Skin of body (tissue), 2 donors: ENCODE results near the gene DNAJA2. TPM values are rescaled to one million over a fixed set of nuclear protein-coding genes. Genes with fewer than 3 reads are reported as not detected.
A peak's percentile ranks its signal among the peaks of the same experiment; 100 is the strongest.
"Not testable (repeated sequence)": the region's sequence is repeated elsewhere in the genome, so short reads cannot be mapped to it uniquely, and the experiment has no call there.

Experiments
- DNase-seq: peaks from one replicate; lab custom pipeline; 2025; lab: John Stamatoyannopoulos, UW
- total RNA-seq: library from RNA; depleted of rRNA; stranded (reverse); fragments of >200 nt; gene quantifications from one replicate; pipeline ENCODE4 v1.2.3, GENCODE V29; 2014

DNAJA2 gene
- 49.7 TPM for total RNA-seq

DNA sequence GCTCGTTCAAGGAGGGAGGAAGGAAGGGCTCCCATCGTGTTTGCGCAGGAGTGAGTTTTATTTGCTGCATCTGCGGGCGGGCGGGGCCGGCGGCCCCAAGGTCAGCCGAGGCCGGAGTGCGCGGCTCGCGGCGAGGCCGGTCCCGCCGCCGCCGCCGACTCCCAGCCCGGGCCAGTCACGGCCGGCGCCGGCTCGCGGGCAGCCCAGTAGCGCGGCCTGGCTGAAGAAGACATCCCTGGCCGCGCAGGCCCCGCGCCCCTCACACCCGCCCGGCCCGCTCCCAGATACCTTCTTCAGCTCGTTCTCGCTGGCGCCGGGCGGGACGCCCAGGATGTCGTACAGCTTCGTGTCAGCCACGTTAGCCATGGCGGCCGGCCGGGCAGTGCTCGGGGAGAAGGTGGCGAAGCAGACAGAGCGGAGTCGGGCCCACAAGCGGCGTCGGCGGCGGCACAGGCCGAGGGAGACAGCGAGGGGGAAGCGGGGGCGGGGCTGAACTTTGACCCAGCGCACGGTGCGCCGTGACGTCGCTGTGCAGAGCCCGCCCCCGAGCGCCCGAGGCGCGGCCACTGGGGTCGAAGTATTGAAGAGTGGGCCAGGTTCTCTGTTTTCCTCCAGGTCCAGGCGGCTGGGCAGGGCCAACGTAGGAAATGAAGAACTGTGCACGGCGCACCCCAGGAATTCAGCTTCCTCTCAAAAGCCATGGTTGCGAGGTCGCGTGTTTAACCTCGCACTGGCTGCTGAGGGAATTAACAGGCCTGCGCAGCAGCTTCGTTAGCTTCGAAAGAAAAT lies at the start of gene DNAJA2:
Gene DNAJA2 (minus strand): TSS at position 468 of the 789 bp plus-strand sequence. CDS start 102 bp downstream, at position 366.
- peak; percentile 93 for DNase-seq

DNA sequence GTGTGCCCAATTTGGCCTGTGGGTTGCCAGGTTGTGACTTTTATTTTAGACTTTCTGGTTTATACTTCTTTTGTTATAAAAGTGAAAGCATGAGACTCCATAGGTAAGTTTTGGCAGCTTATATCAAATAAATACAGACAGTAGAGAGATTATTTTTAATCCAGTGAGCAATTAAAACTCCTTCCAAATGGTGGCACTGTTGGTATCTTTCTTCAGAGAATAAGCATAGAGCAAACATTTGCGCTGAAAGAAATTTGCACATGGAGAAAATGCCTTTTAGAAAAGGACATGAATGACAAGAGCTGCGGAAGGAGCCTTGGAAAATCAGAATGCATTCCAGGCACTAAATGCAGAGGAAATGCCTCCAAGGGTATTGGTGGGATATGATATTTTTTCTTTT lies 46.1 kb upstream of the DNAJA2 start:
- no peak for DNase-seq

DNA sequence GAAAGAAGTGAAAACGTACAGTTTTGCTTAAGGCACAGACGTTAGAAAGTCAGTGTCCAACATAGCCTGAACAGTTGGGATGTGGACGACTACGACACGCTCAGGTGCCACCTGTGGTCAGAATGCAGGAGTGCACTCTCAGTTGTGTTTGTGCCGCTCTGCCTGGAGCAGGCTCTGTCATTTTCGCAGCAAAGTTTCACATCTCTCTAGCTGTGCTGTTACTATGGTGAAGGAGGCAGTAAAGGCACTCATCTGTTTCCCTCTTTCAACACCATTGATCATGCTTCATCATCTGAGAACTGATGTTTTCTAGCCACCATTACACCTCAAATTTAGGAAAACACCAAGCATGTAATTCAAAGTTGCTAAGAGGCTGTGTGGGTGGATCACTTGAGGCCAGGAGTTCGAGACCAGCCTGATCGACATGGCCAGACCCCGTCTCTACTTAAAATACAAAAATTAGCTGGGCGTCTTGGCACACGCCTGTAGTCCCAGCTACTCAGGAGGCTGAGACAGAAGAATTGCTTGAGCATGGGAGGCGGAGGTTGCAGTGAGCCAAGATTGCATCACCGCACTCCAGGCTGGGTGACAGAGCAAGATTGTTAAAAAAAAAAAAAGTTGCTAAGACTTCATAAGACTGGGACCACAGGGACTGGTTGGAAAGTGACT lies 44.9 kb upstream of the DNAJA2 start:
- DNase-seq: no peak

DNA sequence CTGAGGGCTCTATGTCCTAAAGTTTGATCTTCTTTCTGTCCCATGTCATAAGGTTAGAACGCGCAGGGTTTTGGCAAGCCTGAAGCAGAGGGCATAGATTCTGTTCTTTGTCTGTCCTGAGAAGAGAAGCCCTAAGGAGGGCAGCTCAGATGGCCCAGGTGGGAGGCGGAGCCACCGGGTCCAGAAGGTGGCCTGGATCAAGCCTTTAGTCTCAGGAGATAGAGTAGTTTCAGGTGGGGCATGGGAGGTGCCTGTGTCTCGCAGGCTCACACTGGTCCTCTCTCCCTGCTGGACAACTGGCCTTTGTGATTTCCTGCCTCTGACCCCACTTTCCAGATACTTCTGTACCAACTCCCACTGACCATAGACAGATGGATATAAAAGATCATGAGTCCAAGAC lies 44.2 kb upstream of the DNAJA2 start:
- no peak for DNase-seq

DNA sequence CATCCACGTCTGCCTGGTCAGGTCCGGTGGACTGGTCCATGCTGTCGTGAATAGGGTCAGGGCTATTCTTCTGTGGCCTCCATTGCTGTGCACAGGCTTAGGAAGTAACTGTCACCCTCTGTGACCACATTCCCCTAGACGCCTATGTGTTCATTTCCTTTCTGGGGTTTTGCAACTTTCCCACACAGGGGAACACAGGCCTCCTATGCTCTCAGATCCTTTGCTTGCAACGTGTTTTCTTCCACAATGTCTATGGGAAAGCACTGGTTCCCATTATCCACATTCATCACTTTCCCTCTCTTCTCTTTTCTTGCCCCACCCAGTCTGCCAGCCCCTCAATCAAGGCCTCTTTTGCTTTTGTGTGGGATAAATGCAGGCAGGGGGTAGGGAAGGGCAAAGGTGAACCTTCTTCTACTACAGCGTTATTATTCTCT lies 43.2 kb upstream of the DNAJA2 start:
- no peak for DNase-seq

DNA sequence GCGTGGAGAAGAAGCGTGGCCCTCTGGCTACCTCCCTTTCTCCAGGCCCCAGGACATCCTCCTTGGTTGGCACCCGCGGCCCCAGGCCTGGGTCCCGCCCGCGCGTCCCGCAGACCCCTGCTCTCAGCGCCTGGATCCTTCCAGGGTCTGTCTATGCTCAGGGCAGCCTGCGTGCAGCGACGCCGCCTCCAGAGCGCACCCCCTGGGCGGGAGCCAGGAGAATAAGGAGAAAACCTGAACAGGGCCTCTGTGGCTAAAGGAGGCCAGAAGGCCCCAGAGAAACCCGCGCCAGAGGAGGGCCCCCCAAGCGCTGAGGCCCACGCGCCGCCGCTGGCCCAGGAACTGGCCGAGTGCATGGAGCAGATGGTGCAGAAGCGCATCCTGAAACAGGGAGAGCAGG lies 40.4 kb upstream of the DNAJA2 start:
- no peak for DNase-seq

DNA sequence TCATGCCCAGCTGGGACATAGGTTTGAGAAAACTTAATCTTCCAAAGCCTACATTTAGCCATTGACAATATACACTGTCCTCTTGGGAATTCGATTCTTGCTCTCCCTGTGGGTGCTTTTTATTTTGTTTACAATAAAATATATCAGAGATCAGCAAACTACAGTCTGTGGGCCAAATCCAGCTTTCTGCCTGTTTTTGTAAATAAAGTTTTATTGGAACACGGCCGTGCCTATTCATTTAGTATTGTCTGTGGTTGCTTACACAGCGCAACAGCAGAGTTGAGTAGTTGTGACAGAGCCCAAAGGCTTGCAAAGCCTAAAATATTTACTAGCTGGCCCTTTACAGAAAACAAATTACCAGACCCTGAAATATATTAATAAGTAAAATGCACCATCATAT lies 39.7 kb upstream of the DNAJA2 start:
- DNase-seq: no peak

DNA sequence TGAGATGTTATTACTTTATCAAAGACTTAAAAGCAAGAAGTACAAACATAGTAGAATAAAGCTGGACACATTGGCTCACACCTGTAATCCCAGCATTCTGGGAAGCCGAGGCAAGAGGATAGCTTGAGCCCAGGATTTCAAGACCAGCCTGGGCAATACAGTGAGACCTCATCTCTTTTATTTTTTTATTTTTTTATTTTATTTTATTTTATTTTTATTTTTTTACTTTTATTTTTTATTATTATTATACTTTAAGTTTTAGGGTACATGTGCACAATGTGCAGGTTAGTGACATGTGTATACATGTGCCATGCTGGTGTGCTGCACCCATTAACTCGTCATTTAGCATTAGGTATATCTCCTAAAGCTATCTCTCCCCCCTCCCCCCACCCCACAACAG lies 37.3 kb upstream of the DNAJA2 start:
- DNase-seq: not testable (repeated sequence)

DNA sequence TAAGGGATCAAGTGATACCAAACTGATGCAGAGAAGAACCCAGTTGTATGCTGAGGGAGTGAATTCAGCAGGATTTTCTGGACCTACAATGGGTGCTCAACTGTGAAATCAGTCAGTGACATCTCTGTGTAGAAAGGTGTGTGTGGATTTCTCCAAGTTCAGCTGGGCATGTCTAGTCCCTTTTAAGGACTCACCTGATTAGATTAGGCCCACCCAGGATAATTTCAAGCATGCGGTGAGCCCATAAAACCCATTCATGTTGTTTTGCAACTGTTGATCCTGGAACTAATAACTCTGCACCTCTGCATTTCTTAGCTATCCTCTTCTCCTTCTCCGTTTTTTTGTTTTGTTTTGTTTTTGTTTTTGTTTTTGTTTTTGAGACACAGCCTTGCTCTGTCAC lies 35.1 kb upstream of the DNAJA2 start:
- DNase-seq: no peak

DNA sequence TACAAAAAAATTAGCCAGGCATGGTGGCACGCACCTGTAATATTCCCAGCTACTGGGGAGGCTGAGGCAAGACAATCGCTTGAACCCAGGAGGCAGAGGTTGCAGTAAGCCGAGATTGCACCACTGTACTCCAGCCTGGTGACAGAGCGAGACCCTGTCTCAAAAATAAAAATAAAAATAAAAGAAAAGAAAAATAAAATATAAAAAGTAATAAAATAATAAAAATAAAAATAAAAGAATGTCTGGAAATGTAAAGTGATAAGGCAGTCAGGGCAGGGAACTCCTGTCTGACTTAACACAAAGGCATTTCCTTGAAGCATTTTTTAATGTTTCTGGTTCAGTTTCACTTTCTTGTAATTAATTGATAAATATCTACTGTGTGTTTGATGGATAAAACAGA lies 34.7 kb upstream of the DNAJA2 start:
- DNase-seq: no peak

DNA sequence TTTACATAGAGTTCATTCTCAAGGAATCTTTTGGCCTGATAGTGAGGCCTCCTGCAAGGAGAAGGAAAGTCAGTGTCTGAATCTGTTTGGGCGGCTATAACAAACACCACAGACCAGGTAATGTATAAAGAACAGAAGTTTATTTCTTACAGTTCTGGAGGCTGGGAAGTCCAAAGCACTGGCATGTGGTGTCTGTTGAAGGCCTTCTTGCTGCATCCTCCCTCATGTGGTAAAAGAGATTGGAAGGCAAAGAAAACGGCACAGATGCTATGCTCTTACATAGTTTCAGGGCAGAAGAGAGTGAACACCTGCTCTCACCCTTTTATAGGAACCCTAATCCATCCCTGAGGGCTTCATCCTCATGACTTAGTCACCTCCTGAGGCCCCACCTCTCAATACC lies 31.2 kb upstream of the DNAJA2 start:
- DNase-seq: no peak

DNA sequence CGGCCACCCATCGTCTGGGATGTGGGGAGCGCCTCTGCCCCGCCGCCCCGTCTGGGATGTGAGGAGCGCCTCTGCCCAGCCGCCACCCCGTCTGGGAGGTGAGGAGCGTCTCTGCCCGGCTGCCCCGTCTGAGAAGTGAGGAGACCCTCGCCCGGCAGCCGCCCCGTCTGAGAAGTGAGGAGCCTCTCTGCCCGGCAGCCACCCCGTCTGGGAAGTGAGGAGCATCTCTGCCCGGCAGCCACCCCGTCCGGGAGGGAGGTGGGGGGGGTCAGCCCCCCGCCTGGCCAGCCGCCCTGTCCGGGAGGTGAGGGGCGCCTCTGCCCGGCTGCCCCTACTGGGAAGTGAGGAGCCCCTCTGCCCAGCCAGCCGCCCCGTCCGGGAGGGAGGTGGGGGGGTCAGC lies 26.6 kb upstream of the DNAJA2 start:
- not testable (repeated sequence) for DNase-seq

DNA sequence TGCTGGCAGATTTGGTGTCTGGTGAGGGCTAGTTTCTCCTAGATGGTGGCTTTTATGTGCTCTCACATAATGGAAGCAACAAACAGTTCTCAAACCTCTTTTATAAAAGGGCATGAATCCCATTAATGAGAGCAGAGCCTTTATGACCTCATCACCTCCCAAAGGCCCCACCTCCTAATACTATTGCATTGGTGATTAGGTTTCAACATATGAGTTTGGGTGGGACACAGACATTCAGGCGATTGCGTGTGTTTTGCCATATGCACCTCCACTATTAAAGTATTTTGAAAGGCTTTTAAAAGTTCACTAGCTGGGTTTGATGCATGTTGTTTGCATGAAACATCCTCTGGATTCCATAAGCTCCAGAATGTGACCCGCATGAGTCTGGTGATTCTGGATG lies 24.4 kb upstream of the DNAJA2 start:
- no peak for DNase-seq

DNA sequence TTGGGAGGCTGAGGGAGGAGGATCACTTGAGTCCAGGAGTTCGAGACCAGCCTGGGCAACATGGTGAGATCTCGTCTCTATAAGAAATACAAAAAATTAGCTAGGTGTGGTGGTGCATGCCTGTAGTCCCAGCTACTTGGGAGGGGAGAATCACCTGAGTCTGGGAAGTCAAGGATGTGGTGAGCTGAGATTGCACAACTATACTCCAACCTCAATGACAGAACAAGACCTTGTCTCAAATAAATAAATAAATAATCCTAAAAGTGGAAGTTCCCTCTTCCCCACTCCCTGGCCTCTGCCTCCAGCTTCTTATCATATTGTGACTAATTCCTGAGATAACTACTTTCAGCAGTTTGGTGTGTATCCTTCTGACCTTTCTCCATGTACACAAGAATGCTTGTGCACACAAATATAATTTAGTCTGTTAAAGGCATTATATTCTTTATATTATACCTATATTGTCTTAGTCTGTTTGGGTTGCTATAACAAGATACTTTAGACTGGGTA lies 23.5 kb upstream of the DNAJA2 start:
- DNase-seq: no peak

DNA sequence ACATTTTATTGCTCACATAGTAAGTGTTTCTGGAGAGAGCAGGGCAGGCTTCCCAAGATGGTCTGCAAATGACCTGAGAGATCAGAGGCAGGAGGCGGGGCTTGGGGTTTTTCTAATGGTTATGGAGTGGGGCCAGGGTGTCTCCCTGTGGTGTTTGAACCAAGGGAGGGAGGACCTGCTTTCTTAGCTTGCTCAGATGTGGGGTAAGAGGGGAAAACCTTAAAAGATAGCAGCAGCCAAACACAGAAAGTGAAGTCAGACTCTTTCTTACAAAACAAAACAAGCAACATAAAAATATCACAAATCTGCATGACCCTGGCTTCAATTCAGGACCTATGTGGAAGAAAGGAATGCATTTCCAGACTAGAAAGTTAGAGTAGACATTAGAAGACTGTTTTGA lies 22.9 kb upstream of the DNAJA2 start:
- no peak for DNase-seq

DNA sequence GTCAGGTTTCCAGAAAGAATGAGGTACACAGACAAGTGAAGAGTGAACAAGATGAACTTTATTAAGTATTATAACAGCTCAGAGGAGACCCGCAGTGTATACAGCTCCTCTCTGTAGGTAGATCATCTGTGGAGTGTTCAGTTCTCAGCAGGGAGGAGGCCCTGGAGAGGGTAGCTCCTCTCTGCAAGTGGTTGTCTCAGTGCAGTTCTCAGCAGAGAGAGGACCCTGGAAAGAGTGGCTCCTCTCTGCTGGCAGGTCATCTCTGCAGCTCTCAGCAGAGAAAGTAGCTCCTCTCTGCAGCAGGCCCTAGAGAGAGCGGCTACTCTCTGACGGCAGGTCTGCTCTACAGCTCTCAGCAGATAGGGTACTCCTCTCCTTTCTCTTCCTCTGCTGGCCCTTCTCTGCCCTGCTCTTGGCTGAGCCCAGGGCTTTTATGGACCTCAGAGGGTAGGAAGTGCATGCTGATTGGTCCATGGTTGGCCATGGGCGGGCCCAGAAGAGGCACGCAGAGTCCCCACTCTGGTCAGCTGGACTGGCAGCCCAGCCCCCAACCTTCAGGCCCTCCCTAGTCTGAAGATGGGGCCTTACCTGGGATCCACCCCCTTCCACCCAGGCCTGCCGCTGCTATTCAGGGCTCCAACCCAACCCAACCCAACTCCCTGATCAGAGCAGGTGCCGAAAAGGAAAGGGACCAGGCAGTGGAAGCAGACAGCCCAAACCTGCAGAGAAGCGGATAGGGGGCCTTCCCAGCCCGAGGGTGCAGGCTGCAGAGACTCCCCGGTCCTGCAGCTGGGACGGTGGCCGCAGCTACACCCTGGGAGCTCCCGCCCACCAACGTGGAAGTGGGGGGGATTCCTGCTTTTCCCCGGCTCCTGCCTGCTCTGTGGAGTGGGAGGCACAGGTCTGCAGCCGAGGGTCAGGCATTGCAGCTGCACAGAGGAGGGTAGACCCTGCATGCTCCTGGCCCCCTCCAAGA lies 18.5 kb upstream of the DNAJA2 start:
- no peak for DNase-seq

DNA sequence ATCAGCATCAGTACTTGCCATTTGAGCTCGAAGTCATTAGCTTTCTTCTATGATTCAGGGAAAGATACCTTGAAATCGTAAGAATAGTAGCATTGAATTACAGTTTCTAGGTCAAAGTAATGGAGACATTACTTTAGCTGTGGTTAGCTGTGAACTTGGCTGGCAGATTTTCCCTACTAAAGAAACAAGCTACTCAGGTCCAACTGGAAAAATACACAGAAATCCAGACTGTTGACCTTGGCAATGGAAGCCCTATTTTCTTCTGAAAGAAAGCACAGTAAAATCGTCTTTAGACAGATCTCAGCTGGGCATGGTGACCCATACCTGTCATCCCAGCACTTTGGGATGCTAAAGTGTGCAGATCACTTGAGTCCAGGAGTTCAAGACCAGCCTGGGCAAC lies 13.4 kb upstream of the DNAJA2 start:
- no peak for DNase-seq

DNA sequence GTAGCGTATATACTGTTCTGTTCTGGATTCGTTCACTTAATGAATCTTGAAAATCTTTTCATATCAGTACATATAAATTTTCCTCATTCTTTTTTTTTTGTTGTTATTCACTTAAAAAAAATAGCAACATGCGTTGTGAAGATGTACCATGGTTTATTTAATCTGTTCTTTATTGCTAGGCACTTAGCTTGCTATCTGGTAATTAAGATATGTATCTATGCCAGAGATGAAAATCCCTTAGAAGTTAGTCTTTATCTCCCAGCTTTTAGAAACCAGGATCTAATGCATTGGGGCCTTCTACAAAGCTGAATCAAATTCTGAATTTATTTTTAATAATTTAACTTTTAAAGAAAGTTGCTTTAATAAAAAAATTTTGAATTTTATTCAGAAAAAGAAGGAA lies 13.0 kb upstream of the DNAJA2 start:
- no peak for DNase-seq

DNA sequence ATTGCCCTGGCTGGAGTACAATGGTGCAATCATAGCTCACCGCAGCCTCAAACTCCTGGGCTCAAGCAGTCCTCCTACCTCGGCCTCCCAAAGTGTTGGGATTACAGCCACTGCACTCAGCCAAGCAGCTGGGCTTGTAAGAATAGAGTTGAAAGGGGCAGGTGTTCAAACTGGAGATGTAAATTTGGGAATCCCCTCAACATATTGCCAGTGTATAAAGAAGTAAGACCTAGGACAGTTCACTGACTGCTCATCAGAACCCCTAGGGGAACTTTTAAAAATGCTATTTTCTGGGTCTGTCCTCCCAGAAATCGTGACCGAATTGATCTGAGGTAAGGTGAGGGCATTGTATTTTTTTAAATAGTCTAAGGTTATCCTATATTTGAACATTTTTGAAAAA lies 8.9 kb upstream of the DNAJA2 start:
- DNase-seq: no peak

DNA sequence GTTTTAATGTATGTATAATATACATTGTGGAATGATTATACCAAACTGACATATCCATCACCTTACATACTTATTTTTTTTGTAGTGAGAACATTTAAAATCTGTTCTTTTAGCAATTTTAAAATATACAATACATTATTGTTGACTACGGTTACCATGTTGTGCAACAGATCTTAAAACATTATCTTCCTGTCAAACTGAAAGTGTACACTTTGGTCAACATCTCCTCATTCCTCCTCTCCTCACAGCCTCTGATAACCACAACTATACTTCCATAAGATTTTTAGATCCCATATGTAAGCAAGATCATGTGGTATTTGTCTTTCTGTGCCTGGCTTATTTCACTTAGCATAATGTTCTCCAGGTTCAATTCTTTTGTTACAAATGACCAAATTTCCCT lies 7.5 kb upstream of the DNAJA2 start:
- DNase-seq: no peak

DNA sequence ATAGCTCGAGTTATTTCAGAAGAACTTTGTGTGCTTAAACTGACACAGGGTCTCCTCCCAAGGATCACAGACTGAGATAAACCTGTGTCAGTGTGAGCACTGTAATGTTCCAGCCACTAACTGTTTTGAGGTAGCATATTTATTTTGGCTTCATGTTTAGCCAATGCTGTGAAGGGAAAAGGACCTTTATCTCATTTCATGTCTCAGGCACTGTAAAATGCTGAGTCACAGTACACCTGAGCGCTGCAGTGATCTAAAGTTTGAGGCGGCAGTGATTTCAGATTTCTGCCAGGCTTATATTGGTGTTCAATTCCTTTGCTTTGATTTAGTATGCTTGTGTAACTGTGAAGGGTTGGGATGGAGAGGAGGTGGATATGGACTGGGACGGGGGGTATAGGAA lies 3.1 kb upstream of the DNAJA2 start:
- no peak for DNase-seq
